GM12875 (cell line): ENCODE data around the gene ZNF780A.

ENCODE experiments used
- H3K4me3 ChIP-seq: one replicate; pipeline ENCODE4 v1.5.1; 2011; ENCODE audit warnings: low read depth, low read length, control low read depth
- CTCF ChIP-seq: IDR thresholded peaks from 2 replicates; pipeline ENCODE4 v1.5.1; 2011; ENCODE audit warnings: low read depth, mild to moderate bottlenecking, control low read depth, inconsistent platforms, low read length, moderate library complexity, borderline replicate concordance; ENCODE audit not compliant: insufficient read depth

Gene ZNF780A

GRCh38 chr19:40090241-40091204, at the start of gene ZNF780A:
Gene ZNF780A (minus strand): TSS chr19:40090943. CDS start chr19:40084753, 6,190 bp downstream.
- peak within 1 kb of the TSS; percentile 82 for H3K4me3 ChIP-seq
- no peak for TF ChIP-seq CTCF

- peak; percentile 39; the same call in 1 of the 2 replicates for TF ChIP-seq CTCF
- H3K4me3 ChIP-seq, result no peak overlapping the region
Measured at GRCh38 chr19:40139533-40140287, 49.0 kb upstream of the ZNF780A start.

- TF ChIP-seq CTCF, result no peak
- H3K4me3 ChIP-seq, result no peak overlapping the region
Measured at GRCh38 chr19:40136818-40137217, 46.1 kb upstream of the ZNF780A start.

GRCh38 chr19:40134866-40135265, 44.1 kb upstream of the ZNF780A start:
- no peak for TF ChIP-seq CTCF
- H3K4me3 ChIP-seq, result no peak overlapping the region

- H3K4me3 ChIP-seq, result no peak overlapping the region
- TF ChIP-seq CTCF, result no peak
Measured at GRCh38 chr19:40133491-40133890, 42.7 kb upstream of the ZNF780A start.

GRCh38 chr19:40130013-40130412, 39.3 kb upstream of the ZNF780A start:
- H3K4me3 ChIP-seq, result no peak overlapping the region
- TF ChIP-seq CTCF, result no peak
